Osteocyte (in vitro differentiated cells): ENCODE results near the gene RGS16. TPM values are rescaled to one million over a fixed set of nuclear protein-coding genes. Genes with fewer than 3 reads are reported as not detected.

ENCODE experiments used
- DNase-seq: peaks from one replicate; pipeline ENCODE4 v3.0.0; 2021; ENCODE audit warnings: mixed read lengths; ENCODE audit not compliant: unreplicated experiment; ENCODE audit errors: extremely low spot score
- H3K27ac Mint-ChIP-seq: one replicate; pipeline ENCODE4 v1.8.0; 2021; ENCODE audit warnings: mild to moderate bottlenecking, mixed read lengths; ENCODE audit not compliant: unreplicated experiment
- H3K27me3 Mint-ChIP-seq: one replicate; pipeline ENCODE4 v1.8.0; 2021; ENCODE audit warnings: mixed read lengths; ENCODE audit not compliant: unreplicated experiment
- H3K36me3 Mint-ChIP-seq: one replicate; pipeline ENCODE4 v1.8.0; 2021; ENCODE audit warnings: mixed read lengths; ENCODE audit not compliant: unreplicated experiment
- H3K4me1 Mint-ChIP-seq: one replicate; pipeline ENCODE4 v1.8.0; 2021; ENCODE audit warnings: mixed read lengths; ENCODE audit not compliant: unreplicated experiment
- H3K4me3 Mint-ChIP-seq: one replicate; pipeline ENCODE4 v1.8.0; 2021; ENCODE audit warnings: mild to moderate bottlenecking, moderate library complexity, mixed read lengths; ENCODE audit not compliant: unreplicated experiment
- H3K9me3 Mint-ChIP-seq: one replicate; pipeline ENCODE4 v1.8.0; 2021; ENCODE audit warnings: mixed read lengths; ENCODE audit not compliant: unreplicated experiment
- CTCF ChIP-seq: fragments of 200-600 bp; sonication (generic); IDR thresholded peaks from 2 replicates; pipeline ENCODE4 v1.5.0; 2021; ENCODE audit warnings: antibody characterized with exemption, mild to moderate bottlenecking, moderate library complexity
- total RNA-seq: library from RNA; stranded (reverse); gene quantifications from 2 replicates; pipeline ENCODE4 v1.2.1, GENCODE V29; 2021

RGS16 gene
- total RNA-seq, 1 donor from 2014 or later = 0.48 TPM

GRCh38 chr1:182584746-182585145 is 19.4 kb downstream of the RGS16 start:
- no peak for TF ChIP-seq CTCF
- Mint-ChIP-seq H3K36me3 (peaks cover 16% of the 10 kb centered on the region), H3K4me1 (peaks cover 13% of the 10 kb centered on the region), H3K4me3 (no peak overlapping the region), H3K27me3 (no peaks in the 10 kb centered on the region), H3K9me3 (no peaks in the 10 kb centered on the region), H3K27ac (no peak overlapping the region)
- peak; percentile 4 for DNase-seq

- Mint-ChIP-seq H3K9me3 (no peaks in the 10 kb centered on the region), H3K36me3 (peaks cover 27% of the 10 kb centered on the region), H3K4me3 (no peak overlapping the region), H3K4me1 (peaks cover 3% of the 10 kb centered on the region), H3K27ac (no peak overlapping the region), H3K27me3 (no peaks in the 10 kb centered on the region)
- no peak for TF ChIP-seq CTCF
- DNase-seq = no peak
Observed at GRCh38 chr1:182580736-182581135, 23.5 kb downstream of the RGS16 start.

GRCh38 chr1:182575540-182576149 is 28.5 kb downstream of the RGS16 start:
- Mint-ChIP-seq H3K4me1 (peaks cover 6% of the 10 kb centered on the region), H3K9me3 (no peaks in the 10 kb centered on the region), H3K27ac (no peak overlapping the region), H3K36me3 (peaks cover 24% of the 10 kb centered on the region), H3K4me3 (no peak overlapping the region), H3K27me3 (no peaks in the 10 kb centered on the region)
- DNase-seq = no peak
- no peak for TF ChIP-seq CTCF

- Mint-ChIP-seq H3K27ac (no peak overlapping the region), H3K27me3 (no peaks in the 10 kb centered on the region), H3K4me1 (peaks cover 6% of the 10 kb centered on the region), H3K4me3 (no peak overlapping the region), H3K9me3 (no peaks in the 10 kb centered on the region), H3K36me3 (peaks cover 12% of the 10 kb centered on the region)
- DNase-seq = peak; percentile 59
- TF ChIP-seq CTCF = no peak
Observed at GRCh38 chr1:182574156-182574555, 30.0 kb downstream of the RGS16 start.

- Mint-ChIP-seq H3K27me3 (no peaks in the 10 kb centered on the region), H3K4me3 (no peak overlapping the region), H3K4me1 (peaks cover 1% of the 10 kb centered on the region), H3K27ac (no peak overlapping the region), H3K36me3 (peaks cover 3% of the 10 kb centered on the region), H3K9me3 (peaks cover under 1% of the 10 kb centered on the region)
- DNase-seq = no peak
- no peak for TF ChIP-seq CTCF
Observed at GRCh38 chr1:182570611-182570970, 33.6 kb downstream of the RGS16 start.
